ENCODE measurements around the gene GAB3. TPM values are rescaled to one million over a fixed set of nuclear protein-coding genes. Genes with fewer than 3 reads are reported as not detected.
A peak's percentile ranks its signal among the peaks of the same experiment; 100 is the strongest.

Gene GAB3
- total RNA-seq, 4 donors from 2014 or later: 3.9 to 7.3 (median 5.2) TPM

GRCh38 chrX:154739952-154740465, 10.9 kb downstream of the GAB3 start:
- no peak for DNase-seq (ENCODE audit: extremely low spot score)
- Histone ChIP-seq H3K36me3 (no peaks in the 10 kb centered on the region), H3K4me3 (no peak overlapping the region), H3K9me3 (peaks cover 0 to 3% (median 0%) of the 10 kb centered on the region in 4 donors), H3K4me1 (peaks cover 39 to 42% (median 41%) of the 10 kb centered on the region in 4 donors), H3K27ac (replicated peaks in 1 of 4) (no peak overlapping the region), H3K27me3 (no peaks in the 10 kb centered on the region)
- WGBS: 67% methylated on average over 2 of the region's 2 CpGs
- intact Hi-C loops (cut with DNase I): no loop called here
- TF ChIP-seq EP300 (IDR thresholded peaks at IDR 0.05) (no peak), POLR2AphosphoS5 (IDR thresholded peaks at IDR 0.05) (no peak), CTCF (IDR thresholded peaks at IDR 0.05) (no peak), POLR2A (IDR thresholded peaks at IDR 0.05; ENCODE audit: low read depth) (no peak)

- TF ChIP-seq POLR2AphosphoS5 (IDR thresholded peaks at IDR 0.05) (peak; percentile 74 to 76), POLR2A (IDR thresholded peaks at IDR 0.05; ENCODE audit: low read depth) (no peak), EP300 (IDR thresholded peaks at IDR 0.05) (peak; percentile 3)
- H3K9me3 ChIP-seq: no peaks in the 10 kb centered on the region
- WGBS: 32% methylated on average over 8 of the region's 8 CpGs
- no peak overlapping the region for H3K4me3 ChIP-seq
- H3K36me3 ChIP-seq: no peaks in the 10 kb centered on the region
- H3K27me3 ChIP-seq: no peaks in the 10 kb centered on the region
- no peak for DNase-seq (ENCODE audit: extremely low spot score)
- H3K4me1 ChIP-seq: peaks cover 54 to 60% (median 59%) of the 10 kb centered on the region in 4 donors
- peak overlapping the region; percentile 81 to 86 (median 84) for H3K27ac ChIP-seq (replicated peaks in 1 of 4)
- intact Hi-C loops (cut with DNase I): no loop called here
Observed at GRCh38 chrX:154738011-154738738, 12.7 kb downstream of the GAB3 start.

- Histone ChIP-seq H3K4me3 (no peak overlapping the region), H3K9me3 (no peaks in the 10 kb centered on the region), H3K4me1 (peaks cover 62 to 70% (median 70%) of the 10 kb centered on the region in 4 donors), H3K27me3 (no peaks in the 10 kb centered on the region), H3K36me3 (no peaks in the 10 kb centered on the region), H3K27ac (replicated peaks in 1 of 4) (peak overlapping the region; percentile 81 to 86 (median 84))
- intact Hi-C loops (cut with DNase I): no loop called here
- 77% methylated on average over 5 of the region's 5 CpGs for WGBS
- TF ChIP-seq POLR2A (IDR thresholded peaks at IDR 0.05; ENCODE audit: low read depth) (no peak), POLR2AphosphoS5 (IDR thresholded peaks at IDR 0.05) (no peak), CTCF (IDR thresholded peaks at IDR 0.05) (no peak), EP300 (IDR thresholded peaks at IDR 0.05) (no peak)
- no peak for DNase-seq (ENCODE audit: extremely low spot score)
Observed at GRCh38 chrX:154737136-154737535, 13.7 kb downstream of the GAB3 start.

- Histone ChIP-seq H3K27me3 (no peaks in the 10 kb centered on the region), H3K4me3 (no peak overlapping the region), H3K36me3 (no peaks in the 10 kb centered on the region), H3K4me1 (peaks cover 75 to 83% (median 83%) of the 10 kb centered on the region in 4 donors), H3K27ac (replicated peaks in 1 of 4) (peak overlapping the region; percentile 81 to 86 (median 84)), H3K9me3 (no peaks in the 10 kb centered on the region)
- intact Hi-C loops (cut with DNase I): no loop called here
- TF ChIP-seq EP300 (IDR thresholded peaks at IDR 0.05): no peak
- peak; percentile 75 to 86 for TF ChIP-seq POLR2AphosphoS5 (IDR thresholded peaks at IDR 0.05)
- WGBS: 51% methylated on average over 7 of the region's 7 CpGs
- no peak for DNase-seq (ENCODE audit: extremely low spot score)
Observed at GRCh38 chrX:154735695-154736393, 15.0 kb downstream of the GAB3 start.

- Histone ChIP-seq H3K4me1 (peaks cover 89 to 99% (median 98%) of the 10 kb centered on the region in 4 donors), H3K4me3 (no peak overlapping the region), H3K27me3 (no peaks in the 10 kb centered on the region), H3K27ac (replicated peaks in 1 of 4) (peak overlapping the region; percentile 78 to 86 (median 84)), H3K36me3 (no peaks in the 10 kb centered on the region), H3K9me3 (no peaks in the 10 kb centered on the region)
- intact Hi-C loops (cut with DNase I): no loop called here
- 28% methylated on average over 8 of the region's 8 CpGs for WGBS
- TF ChIP-seq POLR2AphosphoS5 (IDR thresholded peaks at IDR 0.05): peak; percentile 14 to 49
- no peak for TF ChIP-seq POLR2A (IDR thresholded peaks at IDR 0.05; ENCODE audit: low read depth)
- DNase-seq (ENCODE audit: extremely low spot score): no peak
Observed at GRCh38 chrX:154734061-154734781, 16.7 kb downstream of the GAB3 start.
